ENCODE data around the gene HACD2.

HACD2 gene

DNA sequence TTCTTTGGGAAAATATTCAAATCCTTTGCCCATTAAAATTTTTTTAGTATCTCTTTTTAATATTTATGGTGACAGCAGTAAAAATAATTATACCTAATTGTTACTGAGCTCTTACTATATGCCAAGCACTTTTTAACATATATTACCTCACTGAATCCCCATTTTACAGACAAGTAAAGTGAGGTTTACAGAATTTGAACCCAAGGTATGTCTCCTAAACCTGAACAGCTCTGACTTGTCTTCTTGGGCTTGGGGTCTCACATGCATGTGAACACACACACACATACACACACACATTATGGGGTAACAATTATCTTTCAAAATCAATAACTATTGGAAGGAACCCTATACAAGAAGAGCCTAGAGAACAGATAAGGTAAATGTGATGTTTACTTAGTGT, 73.8 kb downstream of the HACD2 start:
- TF ChIP-seq, protein P1, sequence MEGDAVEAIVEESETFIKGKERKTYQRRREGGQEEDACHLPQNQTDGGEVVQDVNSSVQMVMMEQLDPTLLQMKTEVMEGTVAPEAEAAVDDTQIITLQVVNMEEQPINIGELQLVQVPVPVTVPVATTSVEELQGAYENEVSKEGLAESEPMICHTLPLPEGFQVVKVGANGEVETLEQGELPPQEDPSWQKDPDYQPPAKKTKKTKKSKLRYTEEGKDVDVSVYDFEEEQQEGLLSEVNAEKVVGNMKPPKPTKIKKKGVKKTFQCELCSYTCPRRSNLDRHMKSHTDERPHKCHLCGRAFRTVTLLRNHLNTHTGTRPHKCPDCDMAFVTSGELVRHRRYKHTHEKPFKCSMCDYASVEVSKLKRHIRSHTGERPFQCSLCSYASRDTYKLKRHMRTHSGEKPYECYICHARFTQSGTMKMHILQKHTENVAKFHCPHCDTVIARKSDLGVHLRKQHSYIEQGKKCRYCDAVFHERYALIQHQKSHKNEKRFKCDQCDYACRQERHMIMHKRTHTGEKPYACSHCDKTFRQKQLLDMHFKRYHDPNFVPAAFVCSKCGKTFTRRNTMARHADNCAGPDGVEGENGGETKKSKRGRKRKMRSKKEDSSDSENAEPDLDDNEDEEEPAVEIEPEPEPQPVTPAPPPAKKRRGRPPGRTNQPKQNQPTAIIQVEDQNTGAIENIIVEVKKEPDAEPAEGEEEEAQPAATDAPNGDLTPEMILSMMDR (IDR thresholded peaks at IDR 0.05), result no peak
- no peaks in the 10 kb centered on the region for H3K27me3 ChIP-seq
- no peaks in the 10 kb centered on the region for H3K9me3 ChIP-seq
- no peaks in the 10 kb centered on the region for H3K4me1 ChIP-seq (ENCODE audit: control insufficient read depth in 1 of 2, insufficient read depth in 1 of 2, low read depth in 1 of 2, low read length in 1 of 2)
- H3K36me3 ChIP-seq, result no peaks in the 10 kb centered on the region
- no peak overlapping the region for H3K4me3 ChIP-seq (ENCODE audit: low read depth in 1 of 2, low read length in 1 of 2)
- no peak overlapping the region for H3K27ac ChIP-seq

DNA sequence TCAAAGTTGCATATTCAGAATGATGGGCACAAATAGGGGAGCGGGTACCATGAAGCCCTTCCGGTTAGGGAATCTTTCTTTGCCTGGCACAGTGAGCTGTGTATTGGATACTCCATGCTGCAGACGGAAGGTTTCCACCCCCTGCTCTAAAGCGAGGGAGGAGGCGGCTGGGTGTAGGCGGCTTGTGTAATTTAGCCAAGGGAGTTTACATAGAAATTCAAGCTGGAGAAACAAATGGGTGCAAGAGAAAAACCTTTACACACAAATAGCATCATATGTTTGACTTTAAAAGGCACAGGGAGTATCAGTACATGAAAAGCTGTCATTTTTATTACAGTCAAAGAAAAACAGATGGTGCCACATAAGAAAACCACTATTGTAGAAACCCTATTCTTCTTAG, 76.7 kb downstream of the HACD2 start:
- no peaks in the 10 kb centered on the region for H3K36me3 ChIP-seq
- TF ChIP-seq, protein P1 (IDR thresholded peaks at IDR 0.05), result no peak
- no peak overlapping the region for H3K4me3 ChIP-seq (ENCODE audit: low read depth in 1 of 2, low read length in 1 of 2)
- no peaks in the 10 kb centered on the region for H3K9me3 ChIP-seq
- no peak overlapping the region for H3K27ac ChIP-seq
- H3K27me3 ChIP-seq, result no peaks in the 10 kb centered on the region
- H3K4me1 ChIP-seq (ENCODE audit: control insufficient read depth in 1 of 2, insufficient read depth in 1 of 2, low read depth in 1 of 2, low read length in 1 of 2), result no peaks in the 10 kb centered on the region

DNA sequence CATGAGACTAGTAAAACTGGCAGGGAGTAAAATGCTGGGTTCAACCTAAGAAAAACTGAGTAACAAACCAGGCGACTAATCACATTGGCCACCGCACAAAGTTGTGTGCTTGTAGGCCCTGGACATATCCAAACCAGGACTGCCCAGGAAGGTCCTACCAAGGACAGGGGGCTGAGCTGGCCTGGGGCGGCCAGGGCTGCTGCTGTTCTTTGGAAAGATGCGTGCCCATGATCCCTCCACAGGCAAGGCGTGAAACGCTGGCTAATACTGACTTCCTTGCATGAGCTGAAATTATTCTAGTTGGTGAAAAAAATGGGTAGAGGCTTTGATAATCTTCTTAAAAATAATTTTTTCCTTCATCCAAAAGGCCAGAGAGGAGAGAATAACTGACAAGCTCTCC, 79.0 kb downstream of the HACD2 start:
- Histone ChIP-seq H3K36me3 (no peaks in the 10 kb centered on the region), H3K4me1 (ENCODE audit: control insufficient read depth in 1 of 2, insufficient read depth in 1 of 2, low read depth in 1 of 2, low read length in 1 of 2) (no peaks in the 10 kb centered on the region), H3K4me3 (ENCODE audit: low read depth in 1 of 2, low read length in 1 of 2) (no peak overlapping the region), H3K9me3 (no peaks in the 10 kb centered on the region), H3K27ac (no peak overlapping the region), H3K27me3 (no peaks in the 10 kb centered on the region)
- TF ChIP-seq, protein P1 (IDR thresholded peaks at IDR 0.05), result no peak

DNA sequence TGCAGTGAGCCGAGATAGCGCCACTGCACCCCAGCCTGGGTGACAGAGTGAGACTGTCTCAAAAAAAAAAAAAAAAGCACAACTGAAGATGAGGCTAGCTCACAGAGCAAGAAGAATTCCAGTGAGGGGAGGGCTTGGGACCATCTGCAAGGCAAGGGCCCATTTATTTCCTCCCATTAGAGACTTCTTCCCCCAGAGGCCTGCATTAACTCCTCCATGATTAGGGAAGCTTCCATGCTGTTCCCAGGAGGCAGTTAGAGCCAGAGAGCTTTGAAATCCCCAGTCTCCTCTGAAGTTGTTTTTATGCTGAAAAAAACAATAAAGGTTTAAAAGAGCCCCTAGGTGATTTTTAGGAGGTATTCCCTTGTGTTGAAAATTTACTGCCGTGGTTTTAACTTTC, 81.7 kb downstream of the HACD2 start:
- H3K27me3 ChIP-seq, result no peaks in the 10 kb centered on the region
- no peaks in the 10 kb centered on the region for H3K9me3 ChIP-seq
- no peak overlapping the region for H3K4me3 ChIP-seq (ENCODE audit: low read depth in 1 of 2, low read length in 1 of 2)
- no peaks in the 10 kb centered on the region for H3K4me1 ChIP-seq (ENCODE audit: control insufficient read depth in 1 of 2, insufficient read depth in 1 of 2, low read depth in 1 of 2, low read length in 1 of 2)
- no peak overlapping the region for H3K27ac ChIP-seq
- TF ChIP-seq, protein P1 (IDR thresholded peaks at IDR 0.05), result no peak
- peaks cover 5% of the 10 kb centered on the region for H3K36me3 ChIP-seq

DNA sequence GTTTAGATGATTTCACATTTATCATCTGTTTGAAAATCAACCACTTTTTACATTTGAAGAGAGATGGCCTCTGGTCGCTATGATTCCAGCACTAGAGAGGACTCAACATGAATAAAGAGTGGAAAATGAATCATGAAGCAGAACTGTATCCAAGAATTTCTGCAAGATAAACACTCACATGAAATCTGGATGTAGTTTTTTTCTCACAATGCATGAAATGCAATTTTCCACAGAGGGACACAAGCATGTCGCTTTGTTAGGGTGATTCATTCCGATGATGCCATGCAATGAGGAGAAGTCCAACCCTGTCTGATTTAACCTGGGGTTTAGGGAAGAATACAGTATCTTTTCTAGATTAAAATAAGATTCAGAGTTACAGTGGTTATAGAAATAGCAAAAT, 85.5 kb downstream of the HACD2 start:
- Histone ChIP-seq H3K27ac (no peak overlapping the region), H3K9me3 (no peaks in the 10 kb centered on the region), H3K36me3 (peaks cover 12% of the 10 kb centered on the region), H3K4me3 (ENCODE audit: low read depth in 1 of 2, low read length in 1 of 2) (no peak overlapping the region), H3K4me1 (ENCODE audit: control insufficient read depth in 1 of 2, insufficient read depth in 1 of 2, low read depth in 1 of 2, low read length in 1 of 2) (no peaks in the 10 kb centered on the region), H3K27me3 (no peaks in the 10 kb centered on the region)
- TF ChIP-seq, protein P1 (IDR thresholded peaks at IDR 0.05), result no peak

DNA sequence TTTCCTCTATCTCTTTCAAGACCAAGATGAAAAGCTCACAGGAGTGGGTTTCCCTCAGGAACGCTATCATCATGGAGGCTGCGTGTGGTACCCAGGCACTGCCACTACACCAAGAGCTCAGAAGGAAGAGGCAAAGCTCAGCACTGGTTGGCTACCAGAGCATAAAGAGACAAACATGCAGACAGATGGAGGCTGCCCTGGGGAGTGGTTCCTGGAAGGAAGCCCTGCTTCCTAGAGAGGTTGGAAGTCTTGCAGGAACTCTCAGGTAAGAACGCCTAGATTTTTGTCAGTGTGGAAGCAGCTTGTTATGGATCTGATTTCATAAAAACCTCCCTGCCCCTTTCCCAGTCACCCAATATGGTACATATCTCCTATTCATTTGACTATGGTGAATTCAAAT, 86.1 kb downstream of the HACD2 start:
- Histone ChIP-seq H3K4me1 (ENCODE audit: control insufficient read depth in 1 of 2, insufficient read depth in 1 of 2, low read depth in 1 of 2, low read length in 1 of 2) (no peaks in the 10 kb centered on the region), H3K9me3 (no peaks in the 10 kb centered on the region), H3K27ac (no peak overlapping the region), H3K36me3 (peaks cover 17% of the 10 kb centered on the region), H3K27me3 (no peaks in the 10 kb centered on the region), H3K4me3 (ENCODE audit: low read depth in 1 of 2, low read length in 1 of 2) (no peak overlapping the region)
- TF ChIP-seq, protein P1 (IDR thresholded peaks at IDR 0.05), result no peak

Measured in neutrophil (primary cell).